ENCODE measurements around the gene SLC25A30.
"Not testable (repeated sequence)": the region's sequence is repeated elsewhere in the genome, so short reads cannot be mapped to it uniquely, and the experiment has no call there.

The SLC25A30 gene

DNA sequence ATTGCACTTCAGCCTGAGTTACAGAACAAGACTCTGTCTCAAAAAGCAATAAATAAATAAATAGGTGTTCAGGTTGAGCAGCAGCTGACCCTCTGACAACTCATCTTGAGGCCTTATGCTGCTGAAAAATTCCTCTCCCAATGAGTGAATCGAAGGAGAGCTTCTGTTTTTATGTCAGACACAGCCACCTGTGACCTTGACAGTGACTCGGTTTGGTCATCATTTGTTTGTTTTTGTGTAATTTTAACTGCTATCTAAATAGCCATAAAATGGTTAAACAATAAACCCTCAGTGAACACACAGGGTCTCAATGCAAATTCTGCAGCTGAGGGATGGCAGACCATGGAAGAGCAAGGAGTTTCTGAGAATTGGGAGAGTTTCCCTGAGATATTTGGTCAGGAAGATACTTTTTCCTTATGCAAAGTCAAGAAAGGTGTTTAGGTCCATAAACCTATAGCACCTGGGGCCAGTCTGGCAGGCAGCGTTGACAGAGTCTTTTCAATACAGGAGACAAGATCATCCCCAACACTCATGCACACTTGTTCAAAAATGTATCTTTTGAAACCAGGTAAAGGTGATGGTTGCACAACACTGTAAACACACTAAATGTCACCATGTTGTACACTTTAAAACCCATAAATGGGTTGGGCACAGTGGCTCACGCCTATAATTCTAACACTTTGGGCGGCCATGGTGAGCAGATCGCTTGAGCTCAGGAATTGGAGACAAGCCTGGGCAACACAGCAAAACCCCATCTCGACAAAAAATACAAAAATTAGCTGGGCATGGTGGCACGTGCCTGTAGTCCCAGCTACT is 16.6 kb upstream of the SLC25A30 start:
- TF ChIP-seq, protein P1, sequence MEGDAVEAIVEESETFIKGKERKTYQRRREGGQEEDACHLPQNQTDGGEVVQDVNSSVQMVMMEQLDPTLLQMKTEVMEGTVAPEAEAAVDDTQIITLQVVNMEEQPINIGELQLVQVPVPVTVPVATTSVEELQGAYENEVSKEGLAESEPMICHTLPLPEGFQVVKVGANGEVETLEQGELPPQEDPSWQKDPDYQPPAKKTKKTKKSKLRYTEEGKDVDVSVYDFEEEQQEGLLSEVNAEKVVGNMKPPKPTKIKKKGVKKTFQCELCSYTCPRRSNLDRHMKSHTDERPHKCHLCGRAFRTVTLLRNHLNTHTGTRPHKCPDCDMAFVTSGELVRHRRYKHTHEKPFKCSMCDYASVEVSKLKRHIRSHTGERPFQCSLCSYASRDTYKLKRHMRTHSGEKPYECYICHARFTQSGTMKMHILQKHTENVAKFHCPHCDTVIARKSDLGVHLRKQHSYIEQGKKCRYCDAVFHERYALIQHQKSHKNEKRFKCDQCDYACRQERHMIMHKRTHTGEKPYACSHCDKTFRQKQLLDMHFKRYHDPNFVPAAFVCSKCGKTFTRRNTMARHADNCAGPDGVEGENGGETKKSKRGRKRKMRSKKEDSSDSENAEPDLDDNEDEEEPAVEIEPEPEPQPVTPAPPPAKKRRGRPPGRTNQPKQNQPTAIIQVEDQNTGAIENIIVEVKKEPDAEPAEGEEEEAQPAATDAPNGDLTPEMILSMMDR (IDR thresholded peaks at IDR 0.05; ENCODE audit: borderline replicate concordance, control extremely low read depth, extremely low read depth, insufficient read depth, missing control alignments): no peak
- DNase-seq (ENCODE audit: low spot score): no peak
- in situ Hi-C loops (cut with MboI; ENCODE audit: low sequenced_read_pairs, unreplicated experiment): no loop called here

DNA sequence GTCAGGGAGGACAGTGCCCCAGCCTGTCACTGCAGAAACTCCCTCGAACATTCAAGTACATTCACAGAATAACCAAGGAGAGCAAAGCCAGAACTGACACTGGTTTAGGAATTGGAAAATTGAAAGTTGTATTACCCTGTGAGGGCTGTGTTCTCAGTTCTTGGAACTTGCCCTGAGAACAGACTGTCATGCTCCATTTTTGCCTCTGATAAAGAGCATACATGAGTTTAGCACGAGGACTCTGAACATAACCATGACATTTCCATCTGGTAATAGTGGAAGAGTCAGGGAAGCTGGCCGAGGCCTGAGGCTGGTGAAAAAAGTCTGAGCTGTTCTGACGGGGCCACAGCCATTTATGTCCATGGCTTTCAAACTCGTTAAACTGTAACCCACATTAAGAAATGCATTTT is 15.2 kb upstream of the SLC25A30 start:
- no peak for DNase-seq (ENCODE audit: low spot score)
- in situ Hi-C loops (cut with MboI; ENCODE audit: low sequenced_read_pairs, unreplicated experiment): no loop called here
- TF ChIP-seq, protein P1 (IDR thresholded peaks at IDR 0.05; ENCODE audit: borderline replicate concordance, control extremely low read depth, extremely low read depth, insufficient read depth, missing control alignments): no peak

DNA sequence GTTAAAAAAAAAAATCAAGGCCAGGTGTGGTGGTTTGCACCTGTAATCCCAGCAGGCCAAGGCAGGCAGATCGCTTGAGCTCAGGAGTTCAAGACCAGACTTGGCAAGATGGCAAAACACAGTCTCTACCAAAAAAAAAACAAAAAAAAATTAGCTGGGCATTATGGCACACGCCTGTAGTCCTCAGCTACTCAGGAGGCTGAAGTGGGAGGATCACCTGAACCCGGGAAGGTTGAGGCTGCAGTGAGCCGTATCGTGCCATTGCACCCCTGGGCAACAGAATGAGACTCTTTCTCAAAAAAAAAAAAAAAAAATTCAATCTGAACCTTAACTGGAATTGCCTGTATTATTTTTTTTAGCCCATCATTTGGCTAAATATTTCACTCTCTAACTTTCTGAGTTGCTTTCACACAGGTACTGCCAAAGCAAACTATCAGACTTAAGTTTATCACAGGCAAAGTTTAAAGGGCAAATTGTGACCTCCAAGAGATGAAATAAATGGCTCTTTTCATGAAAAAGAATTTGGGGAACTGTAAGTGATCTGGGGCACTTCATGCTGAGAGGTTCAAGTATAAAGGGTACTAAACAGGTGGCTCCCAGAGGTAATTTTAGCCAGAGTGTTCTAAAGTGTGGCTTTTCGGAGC is 14.7 kb upstream of the SLC25A30 start:
- TF ChIP-seq, protein P1 (IDR thresholded peaks at IDR 0.05; ENCODE audit: borderline replicate concordance, control extremely low read depth, extremely low read depth, insufficient read depth, missing control alignments): no peak
- no peak for DNase-seq (ENCODE audit: low spot score)
- in situ Hi-C loops (cut with MboI; ENCODE audit: low sequenced_read_pairs, unreplicated experiment): no loop called here

DNA sequence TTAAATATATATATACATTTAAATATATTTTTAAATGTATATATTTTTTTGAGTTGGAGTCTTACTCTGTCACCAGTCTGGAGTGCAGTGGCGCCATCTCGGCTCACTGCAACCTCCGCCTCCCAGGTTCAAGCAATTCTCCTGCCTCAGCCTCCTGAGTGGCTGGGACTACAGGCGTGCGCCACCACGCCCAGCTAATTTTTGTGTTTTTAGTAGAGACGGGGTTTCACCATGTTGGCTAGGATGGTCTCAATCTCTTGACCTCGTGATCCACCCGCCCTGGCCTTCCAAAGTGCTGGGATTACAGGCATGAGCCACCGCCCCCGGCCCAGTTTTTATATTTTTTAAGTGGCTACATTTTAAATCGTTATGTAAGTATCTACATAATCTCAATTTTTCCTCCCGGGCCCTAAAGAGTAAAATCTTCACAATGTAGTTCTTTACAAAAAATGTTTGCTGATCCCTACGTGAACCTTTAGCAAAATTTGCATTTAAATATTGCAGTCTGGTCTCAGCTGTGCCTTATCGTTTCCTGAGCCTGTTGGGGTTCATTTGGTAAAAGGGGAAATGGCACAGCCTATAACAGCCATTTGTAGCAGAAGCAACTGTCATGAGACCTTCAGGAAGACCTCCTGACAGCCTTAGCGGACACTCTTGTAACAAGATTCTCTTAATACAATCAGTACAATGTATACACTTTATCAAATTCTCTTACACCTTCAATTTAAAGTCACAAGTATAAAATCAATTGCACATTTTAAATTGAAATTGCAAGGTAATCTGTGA is 8.1 kb upstream of the SLC25A30 start:
- in situ Hi-C loops (cut with MboI; ENCODE audit: low sequenced_read_pairs, unreplicated experiment): not testable (repeated sequence)

DNA sequence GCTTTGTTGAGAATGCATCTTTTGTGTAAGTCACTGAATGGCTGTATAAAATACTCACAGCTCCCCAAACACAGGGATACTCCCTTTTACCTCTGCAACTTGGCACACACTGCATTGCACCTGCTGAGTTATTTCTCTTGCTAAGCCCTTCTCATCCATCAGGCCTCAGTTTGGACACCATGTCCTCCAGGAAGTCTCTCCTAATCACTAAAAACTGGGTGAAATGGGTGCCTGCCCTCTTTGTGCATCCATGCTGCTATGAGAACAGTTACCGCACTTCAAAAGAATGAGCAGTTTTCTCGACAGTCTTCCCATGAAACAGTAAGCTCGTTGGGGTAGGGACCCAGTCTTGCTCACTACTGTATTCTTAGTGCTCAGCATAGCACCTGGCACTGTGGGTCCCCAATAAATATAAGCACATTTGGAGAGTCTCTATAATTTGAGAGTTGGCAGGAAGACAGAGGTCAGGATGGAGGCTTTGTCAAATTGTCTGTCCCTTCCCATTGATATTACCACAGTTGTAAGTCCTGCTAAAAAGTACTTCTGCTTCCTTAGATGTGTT is 4.6 kb upstream of the SLC25A30 start:
- no peak for DNase-seq (ENCODE audit: low spot score)
- in situ Hi-C loops (cut with MboI; ENCODE audit: low sequenced_read_pairs, unreplicated experiment): no loop called here

More for the DNA sequence above, 8.1 kb upstream of the SLC25A30 start:
- DNase-seq (ENCODE audit: low spot score): not testable (repeated sequence)

DNA sequence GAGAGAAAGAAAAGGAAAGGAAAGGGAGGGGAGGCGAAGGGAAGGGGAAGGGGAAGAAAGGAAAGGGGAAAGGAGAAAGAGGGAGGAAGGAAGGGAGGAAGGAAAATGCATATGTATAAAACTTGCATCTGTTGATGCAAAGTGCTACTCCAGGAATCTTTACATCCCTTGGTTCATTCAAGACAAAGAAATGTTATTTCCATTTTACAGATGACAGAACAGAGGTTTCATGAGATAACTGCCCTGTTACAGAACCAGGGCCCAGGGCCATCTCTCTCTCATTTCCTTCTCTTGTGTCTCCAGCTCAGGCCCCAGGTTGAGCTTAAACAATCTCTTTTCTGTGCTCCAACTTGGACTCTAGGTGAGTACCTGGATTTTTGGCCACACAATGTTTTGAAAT is 1.8 kb upstream of the SLC25A30 start:
- in situ Hi-C loops (cut with MboI; ENCODE audit: low sequenced_read_pairs, unreplicated experiment): no loop called here
- TF ChIP-seq, protein P1 (IDR thresholded peaks at IDR 0.05; ENCODE audit: borderline replicate concordance, control extremely low read depth, extremely low read depth, insufficient read depth, missing control alignments): no peak
- no peak for DNase-seq (ENCODE audit: low spot score)

More for the DNA sequence above, 4.6 kb upstream of the SLC25A30 start:
- TF ChIP-seq, protein P1 (IDR thresholded peaks at IDR 0.05; ENCODE audit: borderline replicate concordance, control extremely low read depth, extremely low read depth, insufficient read depth, missing control alignments): no peak

DNA sequence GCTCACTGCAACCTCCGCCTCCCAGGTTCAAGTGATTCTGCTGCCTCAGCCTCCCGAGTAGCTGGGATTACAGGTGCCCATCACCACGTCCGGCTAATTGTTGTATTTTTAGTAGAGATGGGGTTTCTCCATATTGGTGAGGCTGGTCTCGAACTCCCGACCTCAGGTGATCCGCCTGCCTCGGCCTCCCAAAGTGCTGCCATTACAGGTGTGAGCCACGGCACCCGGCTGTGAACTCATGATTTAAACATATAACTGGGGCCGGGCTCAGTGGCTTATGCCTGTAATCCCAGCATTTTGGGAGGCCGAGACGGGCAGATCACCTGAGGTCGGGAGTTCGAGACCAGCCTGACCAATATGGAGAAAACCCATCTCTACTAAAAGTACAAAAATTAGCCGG is 1.2 kb upstream of the SLC25A30 start:
- in situ Hi-C loops (cut with MboI; ENCODE audit: low sequenced_read_pairs, unreplicated experiment); DNase-seq (ENCODE audit: low spot score): not testable (repeated sequence)
